GM08714 (cell line): ENCODE results near the gene CACNA1S.

ENCODE experiments used
- H3K4me3 ChIP-seq: fragments of 200-500 bp; sonication (Bioruptor generic); 2 replicates; pipeline ENCODE4 v1.5.1; 2014; ENCODE audit warnings: mild to moderate bottlenecking, low read length, inconsistent platforms
- ZNF274 ChIP-seq: IDR thresholded peaks from 2 replicates; pipeline ENCODE4 v1.6.1; 2012; ENCODE audit warnings: mild to moderate bottlenecking, low read depth, low read length

CACNA1S gene

GRCh38 chr1:201143726-201144635, 31.8 kb upstream of the CACNA1S start:
- no peak for TF ChIP-seq ZNF274
- no peak overlapping the region for H3K4me3 ChIP-seq

- TF ChIP-seq ZNF274 = no peak
Measured at GRCh38 chr1:201142849-201143725, 30.9 kb upstream of the CACNA1S start.

GRCh38 chr1:201142011-201142848, 30.0 kb upstream of the CACNA1S start:
- no peak overlapping the region for H3K4me3 ChIP-seq
- no peak for TF ChIP-seq ZNF274

More at GRCh38 chr1:201142849-201143725, 30.9 kb upstream of the CACNA1S start:
- no peak overlapping the region for H3K4me3 ChIP-seq

GRCh38 chr1:201141418-201141817, 29.2 kb upstream of the CACNA1S start:
- TF ChIP-seq ZNF274 = no peak
- no peak overlapping the region for H3K4me3 ChIP-seq

- no peak for TF ChIP-seq ZNF274
- no peak overlapping the region for H3K4me3 ChIP-seq
Measured at GRCh38 chr1:201140941-201141260, 28.7 kb upstream of the CACNA1S start.

GRCh38 chr1:201140235-201140940, 28.2 kb upstream of the CACNA1S start:
- no peak overlapping the region for H3K4me3 ChIP-seq

GRCh38 chr1:201139756-201140155, 27.5 kb upstream of the CACNA1S start:
- H3K4me3 ChIP-seq = no peak overlapping the region
- TF ChIP-seq ZNF274 = no peak

More at GRCh38 chr1:201140235-201140940, 28.2 kb upstream of the CACNA1S start:
- TF ChIP-seq ZNF274 = no peak

- no peak overlapping the region for H3K4me3 ChIP-seq
- no peak for TF ChIP-seq ZNF274
Measured at GRCh38 chr1:201139306-201139705, 27.1 kb upstream of the CACNA1S start.

GRCh38 chr1:201138311-201138840, 26.1 kb upstream of the CACNA1S start:
- no peak for TF ChIP-seq ZNF274

GRCh38 chr1:201137579-201138310, 25.5 kb upstream of the CACNA1S start:
- H3K4me3 ChIP-seq = no peak overlapping the region
- no peak for TF ChIP-seq ZNF274

More at GRCh38 chr1:201138311-201138840, 26.1 kb upstream of the CACNA1S start:
- H3K4me3 ChIP-seq = no peak overlapping the region

- no peak for TF ChIP-seq ZNF274
- no peak overlapping the region for H3K4me3 ChIP-seq
Measured at GRCh38 chr1:201137024-201137392, 24.8 kb upstream of the CACNA1S start.

- no peak for TF ChIP-seq ZNF274
- H3K4me3 ChIP-seq = no peak overlapping the region
Measured at GRCh38 chr1:201136355-201137023, 24.3 kb upstream of the CACNA1S start.
